ENCODE measurements around the gene GPR35. TPM values are rescaled to one million over a fixed set of nuclear protein-coding genes. Genes with fewer than 3 reads are reported as not detected.
A peak's percentile ranks its signal among the peaks of the same experiment; 100 is the strongest.

The GPR35 gene
- total RNA-seq, 4 donors from 2014 or later: 0.72 to 1.8 (median 0.87) TPM

DNA sequence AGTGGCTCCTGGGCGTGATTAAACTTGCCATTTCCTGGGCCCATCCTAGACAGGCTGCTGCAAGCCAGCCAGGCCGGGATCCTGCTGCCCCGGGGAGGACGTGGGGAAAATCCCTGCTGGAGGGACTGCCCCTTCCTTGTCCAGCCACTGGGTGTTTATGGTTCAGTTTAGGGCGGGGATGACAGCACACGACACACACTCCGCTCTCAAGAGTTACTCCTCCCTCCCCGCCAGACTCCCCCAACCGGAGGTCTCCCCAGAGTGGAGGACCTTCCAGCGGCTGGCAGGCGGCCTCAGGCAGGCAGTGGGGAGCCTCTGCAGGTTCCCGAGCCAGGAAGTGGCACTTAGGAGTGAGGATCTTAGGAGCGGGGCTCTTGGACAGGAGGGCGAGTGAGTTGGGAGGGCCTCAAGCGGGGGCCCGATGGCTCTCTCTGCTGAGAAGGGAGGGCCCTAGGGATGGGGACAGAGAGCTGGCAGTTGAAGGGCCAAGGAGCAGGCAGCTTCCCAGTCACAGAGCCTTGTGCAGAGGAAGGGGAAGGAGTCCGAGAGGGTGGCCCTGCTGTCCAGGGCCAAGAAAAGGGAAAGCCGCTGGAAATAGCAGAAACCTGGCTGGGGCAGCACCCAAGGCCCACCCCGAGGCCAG lies 5.7 kb upstream of the GPR35 start:
- no peak for ATAC-seq
- Histone ChIP-seq H3K4me1 (no peaks in the 10 kb centered on the region), H3K36me3 (no peaks in the 10 kb centered on the region), H3K27ac (no peak overlapping the region), H3K27me3 (no peaks in the 10 kb centered on the region), H3K4me3 (no peak overlapping the region), H3K9me3 (no peaks in the 10 kb centered on the region)
- peak in 1 of 2 donors; percentile 1 for DNase-seq
- intact Hi-C loops (cut with DNase I; ENCODE audit: low total_unique reads): no loop called here
- in situ Hi-C loops (cut with MboI; ENCODE audit: low sequenced_read_pairs in 4 of 4): no loop called here
- TF ChIP-seq, protein P1, sequence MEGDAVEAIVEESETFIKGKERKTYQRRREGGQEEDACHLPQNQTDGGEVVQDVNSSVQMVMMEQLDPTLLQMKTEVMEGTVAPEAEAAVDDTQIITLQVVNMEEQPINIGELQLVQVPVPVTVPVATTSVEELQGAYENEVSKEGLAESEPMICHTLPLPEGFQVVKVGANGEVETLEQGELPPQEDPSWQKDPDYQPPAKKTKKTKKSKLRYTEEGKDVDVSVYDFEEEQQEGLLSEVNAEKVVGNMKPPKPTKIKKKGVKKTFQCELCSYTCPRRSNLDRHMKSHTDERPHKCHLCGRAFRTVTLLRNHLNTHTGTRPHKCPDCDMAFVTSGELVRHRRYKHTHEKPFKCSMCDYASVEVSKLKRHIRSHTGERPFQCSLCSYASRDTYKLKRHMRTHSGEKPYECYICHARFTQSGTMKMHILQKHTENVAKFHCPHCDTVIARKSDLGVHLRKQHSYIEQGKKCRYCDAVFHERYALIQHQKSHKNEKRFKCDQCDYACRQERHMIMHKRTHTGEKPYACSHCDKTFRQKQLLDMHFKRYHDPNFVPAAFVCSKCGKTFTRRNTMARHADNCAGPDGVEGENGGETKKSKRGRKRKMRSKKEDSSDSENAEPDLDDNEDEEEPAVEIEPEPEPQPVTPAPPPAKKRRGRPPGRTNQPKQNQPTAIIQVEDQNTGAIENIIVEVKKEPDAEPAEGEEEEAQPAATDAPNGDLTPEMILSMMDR (IDR thresholded peaks at IDR 0.05 in 4 of 5, conservative IDR thresholded peaks at IDR 0.05 in 1 of 5): no peak
- no peak for TF ChIP-seq POLR2A (IDR thresholded peaks at IDR 0.05)

DNA sequence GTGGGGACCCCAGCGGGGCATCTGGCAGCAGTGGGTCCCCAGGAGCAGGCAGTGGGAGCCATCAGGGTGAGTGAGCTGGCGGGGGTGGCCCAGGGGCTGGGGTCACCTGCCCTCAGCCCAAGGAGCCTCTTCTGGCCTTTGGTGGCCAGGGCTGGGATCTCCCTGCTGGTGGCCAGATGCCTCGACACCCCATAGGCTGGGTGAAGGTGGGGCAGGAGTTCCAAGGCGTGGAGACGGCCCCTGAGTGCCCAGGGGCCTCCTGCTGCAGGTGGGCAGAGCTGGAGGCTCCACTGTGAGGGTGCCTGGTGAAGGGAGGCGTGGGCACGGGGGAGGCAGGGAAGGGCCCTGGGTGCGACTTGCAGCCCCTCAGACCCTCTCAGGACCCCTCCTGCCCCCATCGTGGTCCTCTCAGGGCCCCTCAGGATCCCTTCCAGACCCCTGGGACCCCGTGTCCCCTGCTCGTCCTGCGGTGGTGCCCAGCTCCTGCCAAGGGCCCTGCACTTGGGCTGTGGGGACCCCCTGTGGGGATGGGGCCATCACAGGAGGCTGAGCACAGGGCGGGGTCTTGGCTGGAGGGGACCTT lies 5.0 kb upstream of the GPR35 start:
- Histone ChIP-seq H3K27me3 (no peaks in the 10 kb centered on the region), H3K36me3 (no peaks in the 10 kb centered on the region), H3K4me1 (no peaks in the 10 kb centered on the region), H3K4me3 (no peak overlapping the region), H3K27ac (no peak overlapping the region), H3K9me3 (no peaks in the 10 kb centered on the region)
- in situ Hi-C loops (cut with MboI; ENCODE audit: low sequenced_read_pairs in 4 of 4): no loop called here
- peak in 1 of 2 donors; percentile 10 for DNase-seq
- no peak for TF ChIP-seq POLR2A (IDR thresholded peaks at IDR 0.05)
- TF ChIP-seq, protein P1 (IDR thresholded peaks at IDR 0.05 in 4 of 5, conservative IDR thresholded peaks at IDR 0.05 in 1 of 5): no peak
- intact Hi-C loops (cut with DNase I; ENCODE audit: low total_unique reads): no loop called here
- no peak for ATAC-seq

DNA sequence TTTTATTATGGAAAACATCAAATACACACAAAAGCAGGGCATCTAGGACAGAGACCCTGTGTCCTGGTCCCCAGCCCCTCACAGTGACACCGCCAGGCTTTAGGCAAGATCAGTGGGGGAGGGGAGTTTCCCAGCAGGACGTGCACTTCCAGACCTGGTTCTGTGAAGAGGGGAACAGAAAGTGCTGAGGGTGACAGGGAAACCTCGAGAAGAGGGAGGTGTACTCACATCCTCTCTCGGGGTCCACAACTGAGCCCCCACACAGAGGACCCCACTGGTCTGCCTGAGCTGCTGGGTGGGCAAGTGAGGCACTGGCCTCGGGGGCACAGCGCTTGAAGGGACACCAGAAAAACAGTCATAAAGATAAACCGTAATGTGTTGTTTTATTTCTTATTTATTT lies 4.4 kb upstream of the GPR35 start:
- peak in 1 of 2 donors; percentile 4 for DNase-seq
- intact Hi-C loops (cut with DNase I; ENCODE audit: low total_unique reads): no loop called here

DNA sequence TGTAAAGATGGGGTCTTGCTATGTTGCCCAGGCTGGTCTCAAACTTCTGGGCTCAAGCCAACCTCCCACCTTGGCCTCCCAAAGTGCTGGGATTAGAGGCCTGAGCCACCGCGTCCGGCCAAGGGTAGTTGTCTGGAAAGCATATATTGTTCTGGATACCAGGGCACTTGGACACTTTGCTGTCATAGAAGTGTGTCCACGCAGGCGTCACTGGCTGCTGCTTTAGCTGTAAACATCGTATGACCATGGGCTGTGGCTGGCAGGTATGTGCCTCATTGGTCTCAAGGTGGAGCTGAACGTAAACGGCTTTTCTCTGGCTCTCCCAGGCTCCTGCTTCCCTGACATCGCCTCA lies 3.2 kb upstream of the GPR35 start:
- H3K27ac ChIP-seq: no peak overlapping the region
- TF ChIP-seq, protein P1 (IDR thresholded peaks at IDR 0.05 in 4 of 5, conservative IDR thresholded peaks at IDR 0.05 in 1 of 5): no peak
- no peak for TF ChIP-seq POLR2A (IDR thresholded peaks at IDR 0.05)
- no peaks in the 10 kb centered on the region for H3K36me3 ChIP-seq
- no peaks in the 10 kb centered on the region for H3K9me3 ChIP-seq
- DNase-seq (no peak), ATAC-seq (no peak)
- in situ Hi-C loops (cut with MboI; ENCODE audit: low sequenced_read_pairs in 4 of 4): no loop called here
- no peaks in the 10 kb centered on the region for H3K27me3 ChIP-seq
- H3K4me3 ChIP-seq: no peak overlapping the region
- no peaks in the 10 kb centered on the region for H3K4me1 ChIP-seq
- intact Hi-C loops (cut with DNase I; ENCODE audit: low total_unique reads): no loop called here

More for the DNA sequence above, 4.4 kb upstream of the GPR35 start:
- no peaks in the 10 kb centered on the region for H3K27me3 ChIP-seq
- no peak overlapping the region for H3K4me3 ChIP-seq
- no peak for ATAC-seq
- no peak overlapping the region for H3K27ac ChIP-seq
- no peaks in the 10 kb centered on the region for H3K9me3 ChIP-seq
- H3K4me1 ChIP-seq: no peaks in the 10 kb centered on the region
- in situ Hi-C loops (cut with MboI; ENCODE audit: low sequenced_read_pairs in 4 of 4): no loop called here
- no peaks in the 10 kb centered on the region for H3K36me3 ChIP-seq
- no peak for TF ChIP-seq POLR2A (IDR thresholded peaks at IDR 0.05)
- TF ChIP-seq, protein P1 (IDR thresholded peaks at IDR 0.05 in 4 of 5, conservative IDR thresholded peaks at IDR 0.05 in 1 of 5): no peak

Data from gastrocnemius medialis (tissue), 4 donors.